SU-DHL-6 (cell line): ENCODE measurements around the gene LTF.

Source experiments
- H2AFZ ChIP-seq: fragments of 200-600 bp; sonication (generic); 2 replicates; pipeline ENCODE4 v1.6.1; 2014; ENCODE audit warnings: low read depth, mild to moderate bottlenecking, moderate library complexity, mixed read lengths, antibody characterized with exemption, low read length; ENCODE audit not compliant: severe bottlenecking
- H3F3A ChIP-seq: fragments of 200-600 bp; shearing (Covaris generic); 2 replicates; pipeline ENCODE4 v1.6.0; 2016; ENCODE audit warnings: antibody characterized with exemption, mild to moderate bottlenecking; ENCODE audit not compliant: insufficient read depth
- H3K27ac ChIP-seq: fragments of 200-600 bp; sonication (generic); 2 replicates; pipeline ENCODE4 v1.5.1; 2016; ENCODE audit warnings: low read depth, mild to moderate bottlenecking, low read length, moderate library complexity, mixed read lengths
- H3K27me3 ChIP-seq: fragments of 200-600 bp; sonication (generic), shearing (Covaris generic); 2 replicates; pipeline ENCODE4 v1.6.0; 2014; ENCODE audit warnings: mild to moderate bottlenecking, low read length
- H3K36me3 ChIP-seq: fragments of 200-600 bp; sonication (generic); 2 replicates; pipeline ENCODE4 v1.6.1; 2014; ENCODE audit warnings: mild to moderate bottlenecking, low read length, mixed read lengths
- H3K4me2 ChIP-seq: fragments of 300-600, 200-600 bp; shearing (Covaris generic), sonication (generic); 2 replicates; pipeline ENCODE4 v1.6.0; 2014; ENCODE audit warnings: low read length, low read depth, mild to moderate bottlenecking; ENCODE audit not compliant: poor library complexity, severe bottlenecking
- H3K4me3 ChIP-seq: fragments of 200-600 bp; sonication (generic); 2 replicates; pipeline ENCODE4 v1.5.1; 2014; ENCODE audit warnings: antibody characterized with exemption, low read length, mild to moderate bottlenecking, mixed read lengths; ENCODE audit not compliant: insufficient read depth, poor library complexity, severe bottlenecking
- H3K79me2 ChIP-seq: fragments of 200-600 bp; sonication (generic); 2 replicates; pipeline ENCODE4 v1.6.1; 2014; ENCODE audit warnings: mild to moderate bottlenecking, low read length, moderate library complexity; ENCODE audit not compliant: insufficient read depth
- H3K9ac ChIP-seq: fragments of 200-600 bp; sonication (generic); 2 replicates; pipeline ENCODE4 v1.7.0; 2014; ENCODE audit warnings: mild to moderate bottlenecking, low read length
- H3K9me2 ChIP-seq: fragments of 200-600 bp; sonication (generic); replicated peaks from 2 replicates; pipeline ENCODE4 v1.6.1; 2014; ENCODE audit warnings: low read length; ENCODE audit not compliant: insufficient read depth
- H3K9me3 ChIP-seq: fragments of 200-600 bp; sonication (generic); 2 replicates; pipeline ENCODE4 v1.6.1; 2014; ENCODE audit warnings: low read length, mixed read lengths; ENCODE audit not compliant: insufficient read depth
- H4K20me1 ChIP-seq: fragments of 200-600 bp; sonication (generic); 2 replicates; pipeline ENCODE4 v1.6.1; 2014; ENCODE audit warnings: low read depth, mild to moderate bottlenecking, antibody characterized with exemption, low read length, moderate library complexity, mixed read lengths
- EZH2phosphoT487 ChIP-seq: fragments of 200-600 bp; sonication (generic), shearing (Covaris generic); conservative IDR thresholded peaks from 2 replicates; pipeline ENCODE4 v1.6.1; 2018; ENCODE audit warnings: mild to moderate bottlenecking, antibody characterized with exemption, low read length, moderate library complexity, mixed read lengths
- TF ChIP-seq, protein P1 (sequence below): fragments of 200-600 bp; sonication (generic); IDR thresholded peaks from one replicate; pipeline ENCODE4 v1.5.1; 2017; ENCODE audit warnings: antibody characterized with exemption, mild to moderate bottlenecking, low read length, moderate library complexity; ENCODE audit not compliant: insufficient read depth, poor library complexity, severe bottlenecking

LTF gene

DNA sequence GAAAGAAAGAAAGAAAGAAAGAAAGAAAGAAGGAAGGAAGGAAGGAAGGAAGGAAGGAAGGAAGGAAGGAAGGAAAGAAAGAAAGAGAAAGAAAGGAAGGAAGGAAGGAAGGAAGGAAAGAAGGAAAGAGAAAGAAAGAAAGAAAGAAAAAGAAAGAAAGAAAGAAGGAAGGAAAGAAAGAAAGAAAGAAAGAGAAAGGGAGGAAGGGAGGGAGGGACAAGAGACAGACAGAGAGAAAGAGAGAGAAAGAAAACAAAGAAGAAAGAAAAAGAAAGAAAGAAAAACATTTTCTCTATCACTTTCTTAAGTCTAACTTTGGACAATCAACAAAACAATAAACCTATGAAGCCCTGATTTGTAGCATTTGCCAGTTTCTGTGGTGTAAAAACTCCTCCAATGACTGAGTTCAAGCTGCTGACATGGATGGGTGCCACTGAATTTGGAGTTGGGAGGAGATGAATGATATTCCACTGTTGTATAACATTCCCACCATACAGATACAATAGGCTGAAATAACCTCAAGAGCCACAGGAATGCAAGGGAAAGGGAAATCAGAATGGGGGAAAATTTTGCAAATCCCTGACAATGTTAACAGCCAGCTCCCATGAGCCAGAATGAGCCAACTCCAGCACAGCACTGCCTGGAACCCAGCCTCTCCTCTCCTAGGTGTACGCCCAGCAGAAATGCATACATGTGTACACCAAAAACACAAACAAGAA, 18.1 kb upstream of the LTF start:
- TF ChIP-seq EZH2phosphoT487: no peak
- TF ChIP-seq, protein P1, sequence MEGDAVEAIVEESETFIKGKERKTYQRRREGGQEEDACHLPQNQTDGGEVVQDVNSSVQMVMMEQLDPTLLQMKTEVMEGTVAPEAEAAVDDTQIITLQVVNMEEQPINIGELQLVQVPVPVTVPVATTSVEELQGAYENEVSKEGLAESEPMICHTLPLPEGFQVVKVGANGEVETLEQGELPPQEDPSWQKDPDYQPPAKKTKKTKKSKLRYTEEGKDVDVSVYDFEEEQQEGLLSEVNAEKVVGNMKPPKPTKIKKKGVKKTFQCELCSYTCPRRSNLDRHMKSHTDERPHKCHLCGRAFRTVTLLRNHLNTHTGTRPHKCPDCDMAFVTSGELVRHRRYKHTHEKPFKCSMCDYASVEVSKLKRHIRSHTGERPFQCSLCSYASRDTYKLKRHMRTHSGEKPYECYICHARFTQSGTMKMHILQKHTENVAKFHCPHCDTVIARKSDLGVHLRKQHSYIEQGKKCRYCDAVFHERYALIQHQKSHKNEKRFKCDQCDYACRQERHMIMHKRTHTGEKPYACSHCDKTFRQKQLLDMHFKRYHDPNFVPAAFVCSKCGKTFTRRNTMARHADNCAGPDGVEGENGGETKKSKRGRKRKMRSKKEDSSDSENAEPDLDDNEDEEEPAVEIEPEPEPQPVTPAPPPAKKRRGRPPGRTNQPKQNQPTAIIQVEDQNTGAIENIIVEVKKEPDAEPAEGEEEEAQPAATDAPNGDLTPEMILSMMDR: no peak
- Histone ChIP-seq H3K27ac (no peak overlapping the region), H3K4me3 (no peak overlapping the region), H3F3A (no peaks in the 10 kb centered on the region), H4K20me1 (no peaks in the 10 kb centered on the region), H3K79me2 (no peaks in the 10 kb centered on the region), H3K27me3 (no peaks in the 10 kb centered on the region), H3K9ac (no peak overlapping the region), H3K9me2 (no peaks in the 10 kb centered on the region), H3K9me3 (no peaks in the 10 kb centered on the region), H3K36me3 (no peaks in the 10 kb centered on the region), H3K4me2 (no peak overlapping the region), H2AFZ (no peak overlapping the region)

DNA sequence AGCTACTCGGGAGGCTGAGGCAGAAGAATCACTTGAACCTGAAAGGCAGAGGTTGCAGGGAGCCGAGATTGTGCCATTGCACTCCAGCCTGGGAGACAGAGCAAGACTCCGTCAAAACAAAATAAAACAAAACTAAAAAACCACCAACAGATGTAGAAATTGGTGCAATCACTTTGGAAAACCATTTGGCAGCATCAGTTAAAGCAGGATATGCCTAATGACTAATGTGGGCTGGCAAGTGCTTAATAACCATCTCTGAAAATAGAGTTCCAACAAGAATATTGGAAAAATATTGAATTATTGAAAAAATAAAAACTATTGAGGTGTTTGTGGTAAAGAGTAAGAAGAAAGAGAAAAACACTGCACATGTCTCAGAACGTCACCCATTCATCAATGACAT, 16.9 kb upstream of the LTF start:
- H3K9me2 ChIP-seq: no peaks in the 10 kb centered on the region
- no peak overlapping the region for H3K4me3 ChIP-seq
- no peaks in the 10 kb centered on the region for H3K27me3 ChIP-seq
- no peak overlapping the region for H3K9ac ChIP-seq
- H4K20me1 ChIP-seq: no peaks in the 10 kb centered on the region
- H3K36me3 ChIP-seq: no peaks in the 10 kb centered on the region
- no peaks in the 10 kb centered on the region for H3F3A ChIP-seq
- H3K4me2 ChIP-seq: no peak overlapping the region
- H3K79me2 ChIP-seq: no peaks in the 10 kb centered on the region
- no peak overlapping the region for H2AFZ ChIP-seq
- H3K9me3 ChIP-seq: no peaks in the 10 kb centered on the region
- H3K27ac ChIP-seq: no peak overlapping the region
- no peak for TF ChIP-seq EZH2phosphoT487

DNA sequence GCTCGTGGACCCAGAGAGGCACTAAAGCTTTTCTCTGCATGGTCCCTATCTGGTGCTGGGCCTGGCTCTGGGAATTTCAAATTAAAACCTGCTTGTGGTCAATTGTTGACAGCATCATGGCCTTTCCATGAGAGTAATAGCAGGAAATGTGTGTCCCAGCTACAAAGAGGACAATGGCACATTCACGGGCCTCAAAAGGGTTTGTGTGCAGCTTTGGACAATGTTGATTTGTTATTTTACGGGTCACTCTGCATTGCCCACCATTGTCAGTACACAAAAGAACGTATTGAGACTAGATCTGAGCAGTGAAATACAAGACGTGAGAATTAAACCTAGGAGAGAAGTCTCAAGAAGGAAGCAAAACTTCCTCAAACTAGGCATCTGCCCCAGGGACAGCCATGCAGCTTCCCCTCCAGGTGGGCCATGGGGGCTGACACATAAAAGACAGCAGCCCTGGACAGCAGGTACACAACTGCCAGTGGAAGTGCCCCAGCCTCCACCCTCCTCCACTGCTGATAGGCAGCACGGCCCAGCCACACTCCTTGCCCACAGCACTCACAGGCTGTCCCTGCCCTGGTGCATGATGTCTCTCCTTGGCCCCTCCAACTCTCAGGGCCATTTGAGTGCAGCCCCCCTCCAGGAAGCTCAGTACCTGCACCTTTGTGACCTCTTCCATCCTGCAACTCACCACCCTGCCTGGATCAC, 15.9 kb upstream of the LTF start:
- no peaks in the 10 kb centered on the region for H3K79me2 ChIP-seq
- TF ChIP-seq EZH2phosphoT487: no peak
- TF ChIP-seq, protein P1: no peak

DNA sequence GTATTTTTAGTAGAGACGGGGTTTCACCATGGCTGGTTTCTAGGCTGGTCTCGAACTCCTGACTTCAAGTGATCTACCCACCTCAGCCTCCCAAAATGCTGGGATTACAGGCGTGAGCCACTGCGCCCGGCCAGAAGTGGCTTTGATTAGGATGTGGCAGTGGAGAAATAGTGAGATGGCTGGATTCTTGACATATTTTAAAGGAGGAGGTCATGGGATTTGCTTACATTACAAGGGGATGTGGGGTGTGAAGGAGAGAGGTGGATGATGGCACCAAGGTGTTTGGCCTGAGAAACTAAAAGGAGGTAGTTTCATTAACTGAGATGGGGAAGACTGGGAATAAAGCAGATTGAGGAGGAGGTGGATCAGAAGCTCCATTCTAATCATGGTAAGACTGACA, 15.0 kb upstream of the LTF start:
- TF ChIP-seq, protein P1: no peak
- no peak for TF ChIP-seq EZH2phosphoT487
- Histone ChIP-seq H3K9me2 (no peaks in the 10 kb centered on the region), H3F3A (no peaks in the 10 kb centered on the region), H3K27ac (no peak overlapping the region), H3K36me3 (no peaks in the 10 kb centered on the region), H2AFZ (no peak overlapping the region), H3K9ac (no peak overlapping the region), H3K4me3 (no peak overlapping the region), H3K9me3 (no peaks in the 10 kb centered on the region), H3K79me2 (no peaks in the 10 kb centered on the region), H4K20me1 (no peaks in the 10 kb centered on the region), H3K27me3 (no peaks in the 10 kb centered on the region), H3K4me2 (no peak overlapping the region)

More for the DNA sequence above, 15.9 kb upstream of the LTF start:
- no peak overlapping the region for H3K9ac ChIP-seq
- no peaks in the 10 kb centered on the region for H4K20me1 ChIP-seq
- no peaks in the 10 kb centered on the region for H3K27me3 ChIP-seq
- H3K9me3 ChIP-seq: no peaks in the 10 kb centered on the region
- H3F3A ChIP-seq: no peaks in the 10 kb centered on the region
- no peak overlapping the region for H3K4me2 ChIP-seq
- no peak overlapping the region for H2AFZ ChIP-seq
- H3K4me3 ChIP-seq: no peak overlapping the region
- H3K27ac ChIP-seq: no peak overlapping the region
- H3K36me3 ChIP-seq: no peaks in the 10 kb centered on the region
- H3K9me2 ChIP-seq: no peaks in the 10 kb centered on the region
